HFFc6 (cell line): ENCODE data around the gene FBXL20. TPM values are rescaled to one million over a fixed set of nuclear protein-coding genes. Genes with fewer than 3 reads are reported as not detected.

ENCODE experiments used
- DNase-seq: peaks from one replicate; pipeline ENCODE4 v3.0.0-alpha.2; 2018
- H3K27ac Mint-ChIP-seq: 2 replicates; pipeline ENCODE4 v1.8.0; 2020; ENCODE audit warnings: mild to moderate bottlenecking, mixed read lengths
- H3K27me3 Mint-ChIP-seq: 2 replicates; pipeline ENCODE4 v1.8.0; 2021; ENCODE audit warnings: mild to moderate bottlenecking, moderate library complexity, mixed read lengths; ENCODE audit not compliant: insufficient read depth
- H3K36me3 Mint-ChIP-seq: 2 replicates; pipeline ENCODE4 v1.8.0; 2021; ENCODE audit warnings: low read depth, mixed read lengths
- H3K4me1 Mint-ChIP-seq: 2 replicates; pipeline ENCODE4 v1.8.0; 2020; ENCODE audit warnings: low read depth, mixed read lengths
- H3K4me3 Mint-ChIP-seq: 2 replicates; pipeline ENCODE4 v1.8.0; 2020; ENCODE audit warnings: mild to moderate bottlenecking, moderate library complexity, mixed read lengths
- H3K9me3 Mint-ChIP-seq: 2 replicates; pipeline ENCODE4 v1.8.0; 2020; ENCODE audit warnings: mild to moderate bottlenecking, mixed read lengths
- CTCF ChIP-seq: fragments of 200-600 bp; sonication (generic); IDR thresholded peaks from 2 replicates; pipeline ENCODE4 v1.5.0; 2021; ENCODE audit warnings: antibody characterized with exemption, mild to moderate bottlenecking
- total RNA-seq, 6 experiments: library from RNA; stranded (reverse); fragmentation: NEBNext Ultra II Directional; extraction: Animal tissue kit (Norgen Biotek cat#: 25700); gene quantifications; 2 replicates in 1 of 6; 3 replicates in 5 of 6; pipeline ENCODE4 v1.2.3, GENCODE V29; 2021

FBXL20 gene
- total RNA-seq, 6 experiments from 2014 or later: 13.4 to 19.5 (median 15.7) TPM

- Mint-ChIP-seq H3K4me1 (peaks cover 27% of the 10 kb centered on the region), H3K27ac (0 out of 2 replicates have a peak overlapping the region, but pooled peaks have one; percentile 61), H3K4me3 (no peak overlapping the region), H3K27me3 (peaks cover 5% of the 10 kb centered on the region), H3K9me3 (no peaks in the 10 kb centered on the region; the same call in 1 of the 2 replicates), H3K36me3 (no peaks in the 10 kb centered on the region)
- no peak for DNase-seq
- TF ChIP-seq CTCF: no peak
These were observed 170.3 kb downstream of the FBXL20 start for GRCh38 chr17:39231091-39231561.

- Mint-ChIP-seq H3K9me3 (no peaks in the 10 kb centered on the region; the same call in 1 of the 2 replicates), H3K36me3 (no peaks in the 10 kb centered on the region), H3K4me1 (peaks cover 30% of the 10 kb centered on the region), H3K27me3 (peaks cover 5% of the 10 kb centered on the region), H3K4me3 (no peak overlapping the region), H3K27ac (no peak overlapping the region)
- DNase-seq: no peak
- TF ChIP-seq CTCF: no peak
These were observed 171.1 kb downstream of the FBXL20 start for GRCh38 chr17:39230361-39230760.

GRCh38 chr17:39229274-39229913 is 172.0 kb downstream of the FBXL20 start:
- Mint-ChIP-seq H3K27me3 (peaks cover 8% of the 10 kb centered on the region), H3K36me3 (no peaks in the 10 kb centered on the region), H3K9me3 (no peaks in the 10 kb centered on the region; the same call in 1 of the 2 replicates), H3K27ac (peak overlapping the region; percentile 75), H3K4me1 (peaks cover 30% of the 10 kb centered on the region), H3K4me3 (no peak overlapping the region)
- TF ChIP-seq CTCF: no peak
- DNase-seq: peak; percentile 46

GRCh38 chr17:39227364-39227919 is 174.0 kb downstream of the FBXL20 start:
- Mint-ChIP-seq H3K27me3 (peaks cover 25% of the 10 kb centered on the region), H3K4me3 (no peak overlapping the region), H3K9me3 (no peaks in the 10 kb centered on the region; the same call in 1 of the 2 replicates), H3K36me3 (no peaks in the 10 kb centered on the region), H3K27ac (no peak overlapping the region), H3K4me1 (peaks cover 30% of the 10 kb centered on the region)
- no peak for DNase-seq
- TF ChIP-seq CTCF: no peak

- H3K27me3 Mint-ChIP-seq: peaks cover 29% of the 10 kb centered on the region
- H3K4me1 Mint-ChIP-seq: peaks cover 17% of the 10 kb centered on the region
- no peak for DNase-seq
- no peaks in the 10 kb centered on the region for H3K36me3 Mint-ChIP-seq
- H3K27ac Mint-ChIP-seq: no peak overlapping the region
- TF ChIP-seq CTCF: no peak
- H3K4me3 Mint-ChIP-seq: peak overlapping the region; percentile 71
- H3K9me3 Mint-ChIP-seq: no peaks in the 10 kb centered on the region; the same call in 1 of the 2 replicates
These were observed 175.3 kb downstream of the FBXL20 start for GRCh38 chr17:39225959-39226683.
